GM12892 (cell line): ENCODE data around the gene CD207.

ENCODE experiments used
- DNase-seq: peaks from one replicate; pipeline ENCODE4 v3.0.0; 2011; ENCODE audit not compliant: insufficient read length
- FAIRE-seq: peaks from 2 replicates; lab custom pipeline; 2011; peaks lifted over from hg19 to GRCh38; lab: Jason Lieb, UNC
- POLR2A ChIP-seq: IDR thresholded peaks from 2 replicates; pipeline ENCODE4 v1.6.1; 2011; ENCODE audit warnings: low read depth, low read length, control low read depth
- POLR2AphosphoS5 ChIP-seq: IDR thresholded peaks from 2 replicates; pipeline ENCODE4 v1.6.1; 2011; ENCODE audit warnings: low read depth, low read length, control low read depth
- TAF1 ChIP-seq: IDR thresholded peaks from 2 replicates; pipeline ENCODE4 v1.6.1; 2011; ENCODE audit warnings: low read depth, mild to moderate bottlenecking, control low read depth, low read length, borderline replicate concordance

CD207 gene

DNA sequence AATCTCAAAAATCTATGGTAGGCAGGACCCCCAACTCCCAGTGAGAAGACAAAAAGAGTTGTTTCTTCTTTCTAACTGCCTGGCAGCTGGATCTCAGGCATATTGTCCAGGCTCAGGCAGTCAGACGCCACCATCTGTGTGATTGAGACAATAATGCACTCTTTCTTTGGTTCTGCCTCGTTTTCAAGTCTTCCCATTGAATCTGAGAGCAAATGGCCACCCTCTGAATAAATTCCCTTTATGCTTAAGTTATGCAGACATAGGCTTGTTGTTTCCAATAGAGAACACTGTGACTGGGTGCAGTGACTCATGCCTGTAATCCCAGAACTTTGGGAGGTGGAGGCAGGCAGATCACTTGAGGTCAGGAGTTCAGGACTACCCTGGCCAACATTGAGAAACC lies 15.3 kb upstream of the CD207 start:
- no peak for TF ChIP-seq POLR2A
- TF ChIP-seq TAF1, result no peak
- no peak for TF ChIP-seq POLR2AphosphoS5
- no peak for DNase-seq
- FAIRE-seq, result no peak

GRCh38 chr2:70842401-70842800 lies 6.8 kb upstream of the CD207 start:
- TF ChIP-seq TAF1, result no peak
- TF ChIP-seq POLR2AphosphoS5, result no peak
- TF ChIP-seq POLR2A, result no peak
- DNase-seq (no peak), FAIRE-seq (no peak)

- DNase-seq (no peak), FAIRE-seq (no peak)
- TF ChIP-seq POLR2A (no peak), TAF1 (no peak), POLR2AphosphoS5 (no peak)
Measured at GRCh38 chr2:70837980-70838925, 2.6 kb upstream of the CD207 start.

DNA sequence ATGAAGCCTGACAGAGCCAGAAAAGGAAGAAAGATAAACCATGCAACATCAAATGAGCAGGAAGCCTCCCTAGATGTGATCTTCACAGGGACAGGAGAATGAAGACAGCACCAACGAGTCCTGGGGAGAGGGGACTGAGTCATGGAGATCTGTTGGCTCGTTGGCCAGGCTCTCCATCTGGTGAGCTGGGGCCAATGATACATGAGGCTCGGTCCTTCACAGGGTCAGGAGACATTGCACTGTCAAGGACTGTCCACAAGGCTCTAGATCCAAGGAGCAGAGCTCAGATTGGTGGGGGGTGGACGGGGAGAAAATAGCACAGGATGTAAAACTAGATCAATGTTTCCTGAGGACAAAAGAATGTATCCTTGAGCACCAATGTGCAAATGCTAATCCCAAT lies 735 bp downstream of the CD207 start:
- DNase-seq (no peak), FAIRE-seq (no peak)
- TF ChIP-seq POLR2AphosphoS5 (no peak), TAF1 (no peak), POLR2A (no peak)

DNA sequence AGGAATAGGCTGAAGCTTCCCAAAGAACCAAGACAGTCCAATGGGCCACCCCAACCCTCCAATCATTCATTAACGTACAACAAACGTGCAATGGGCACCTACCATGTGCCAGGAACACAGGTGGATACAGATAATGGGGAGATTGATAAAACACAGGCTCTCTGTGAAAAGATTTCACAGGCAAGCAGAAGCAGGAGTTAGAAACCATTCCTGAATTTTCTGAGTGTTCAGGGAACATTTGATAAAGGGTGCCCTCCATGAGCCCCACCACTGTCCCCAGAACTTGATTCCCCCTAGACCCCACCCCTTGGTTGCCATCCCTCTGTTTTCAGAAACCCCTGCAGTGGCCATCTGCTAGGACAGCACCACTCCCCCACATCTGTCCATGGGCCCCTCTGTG lies 1.5 kb downstream of the CD207 start:
- TF ChIP-seq TAF1, result no peak
- no peak for TF ChIP-seq POLR2A
- TF ChIP-seq POLR2AphosphoS5, result no peak
- DNase-seq, result no peak
- no peak for FAIRE-seq

DNA sequence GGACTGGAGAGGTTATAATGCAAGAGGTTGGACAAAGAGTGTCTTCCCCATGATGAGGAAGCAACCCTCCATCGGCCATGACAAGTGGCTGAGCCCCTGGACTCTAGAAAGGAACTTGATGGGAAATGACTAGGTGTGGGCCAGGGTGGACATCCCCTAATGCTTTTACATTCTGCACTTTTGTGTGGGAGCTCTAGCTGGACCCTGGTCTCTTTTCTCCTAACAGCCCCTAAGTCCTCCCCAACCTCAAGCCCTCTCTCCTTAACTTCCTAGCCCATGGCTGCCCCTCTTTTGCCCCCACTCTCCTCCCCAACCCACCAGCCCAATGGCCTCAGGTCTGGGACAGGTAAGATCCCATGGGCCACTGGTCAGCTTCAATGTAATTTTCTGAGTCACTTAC lies 2.4 kb downstream of the CD207 start:
- FAIRE-seq (no peak), DNase-seq (no peak)
- TF ChIP-seq POLR2AphosphoS5, result no peak
- TF ChIP-seq TAF1, result no peak
- no peak for TF ChIP-seq POLR2A

- FAIRE-seq, result no peak
- no peak for DNase-seq
- TF ChIP-seq TAF1, result no peak
- TF ChIP-seq POLR2AphosphoS5, result no peak
- TF ChIP-seq POLR2A, result no peak
Measured at GRCh38 chr2:70832386-70832785, 3.2 kb downstream of the CD207 start.

- no peak for DNase-seq
- FAIRE-seq, result no peak
- no peak for TF ChIP-seq POLR2AphosphoS5
- TF ChIP-seq POLR2A, result no peak
- no peak for TF ChIP-seq TAF1
Measured at GRCh38 chr2:70831861-70832260, 3.8 kb downstream of the CD207 start.

- no peak for TF ChIP-seq POLR2AphosphoS5
- no peak for TF ChIP-seq TAF1
- no peak for TF ChIP-seq POLR2A
- DNase-seq (no peak), FAIRE-seq (no peak)
Measured at GRCh38 chr2:70830366-70830765, 5.2 kb downstream of the CD207 start.

DNA sequence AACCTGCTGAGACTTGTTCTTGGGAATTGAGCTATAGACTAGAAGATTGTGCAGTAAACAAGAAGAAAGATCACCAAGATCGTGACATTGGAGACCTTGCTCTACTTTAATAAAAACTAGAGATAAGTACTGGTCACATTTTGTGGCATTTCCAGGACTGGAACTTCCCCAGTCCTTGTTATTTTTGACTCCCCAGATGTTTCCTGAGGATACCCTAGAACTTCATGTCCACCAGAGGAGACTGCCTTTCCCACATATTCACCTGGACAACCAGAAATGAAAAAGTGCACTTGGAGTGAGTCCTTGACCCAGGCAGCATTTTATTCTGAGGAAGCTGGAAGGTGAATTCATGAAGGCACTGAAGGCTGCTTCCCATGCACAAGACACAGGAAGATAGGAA lies 5.7 kb downstream of the CD207 start:
- DNase-seq (no peak), FAIRE-seq (no peak)
- TF ChIP-seq TAF1, result no peak
- TF ChIP-seq POLR2AphosphoS5, result no peak
- no peak for TF ChIP-seq POLR2A

DNA sequence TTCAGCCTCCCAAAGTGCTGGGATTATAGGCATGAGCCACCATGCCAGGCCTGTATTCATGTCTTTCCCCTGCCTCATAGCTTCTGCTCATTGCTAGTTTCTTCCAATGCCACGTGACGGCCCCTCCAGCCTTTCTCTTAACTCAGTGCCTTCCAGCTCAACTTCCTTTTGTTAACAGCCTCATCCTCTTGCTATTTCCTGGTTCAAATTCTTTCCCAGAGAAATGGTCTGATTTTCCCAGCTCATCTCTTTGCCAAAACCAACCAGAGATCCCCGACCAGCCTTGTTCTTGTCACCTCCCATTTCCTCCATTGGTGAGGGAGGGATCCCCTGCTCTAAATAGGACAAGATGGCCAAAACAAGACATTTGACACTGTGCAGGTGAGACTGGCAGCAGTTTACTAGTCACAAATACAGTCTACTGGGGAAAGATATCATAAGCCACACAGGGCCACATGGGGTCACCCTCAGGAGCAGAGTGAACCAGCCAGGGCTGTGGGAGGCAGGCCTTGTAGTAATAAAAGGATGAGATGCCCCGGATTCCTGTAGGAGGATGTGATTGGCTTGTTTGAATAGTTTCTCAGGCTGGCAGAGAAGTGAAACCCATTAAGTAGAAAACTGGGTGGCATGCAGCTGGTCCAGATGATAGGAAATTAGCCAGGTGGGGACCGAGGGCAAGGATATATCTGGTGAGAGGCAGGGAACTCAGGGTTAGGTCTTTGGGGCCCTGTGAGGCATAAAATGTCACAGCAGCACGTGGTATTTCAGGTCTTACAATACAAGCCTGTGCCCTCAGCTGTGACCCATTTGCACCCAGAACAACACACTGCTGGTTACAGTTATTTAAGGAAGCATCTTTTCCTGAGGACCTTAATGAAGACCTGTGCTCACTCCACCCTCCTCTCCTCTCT lies 6.4 kb downstream of the CD207 start:
- no peak for FAIRE-seq
- DNase-seq, result no peak
- TF ChIP-seq POLR2A, result no peak
